CD14-positive monocyte (primary cell): Measurements from ENCODE around the gene TNIP2. TPM values are rescaled to one million over a fixed set of nuclear protein-coding genes. Genes with fewer than 3 reads are reported as not detected.

Source experiments
- DNase-seq, 3 donors: peaks; one replicate each; pipeline ENCODE4 v3.0.0-alpha.2; 2011 to 2022
- H2AFZ ChIP-seq: 2 replicates; pipeline ENCODE4 v1.6.0; 2012; ENCODE audit warnings: mild to moderate bottlenecking, low read depth, low read length, inconsistent platforms; ENCODE audit not compliant: insufficient read depth, poor library complexity, severe bottlenecking
- H3K27ac ChIP-seq, 2 donors: 1 replicate in 1 of 2; 2 replicates in 1 of 2; pipeline ENCODE4 v1.5.1; 2012 to 2013; ENCODE audit warnings: low read length in 2 of 2, control low read depth in 1 of 2, inconsistent platforms in 1 of 2, low read depth in 1 of 2, mild to moderate bottlenecking in 1 of 2
- H3K27me3 ChIP-seq, 2 donors: one replicate each; pipeline versions ENCODE4 v1.6.0 to v1.6.1; 2011 to 2013; ENCODE audit warnings: low read length in 2 of 2; ENCODE audit not compliant: control insufficient read depth in 2 of 2, insufficient read depth in 2 of 2
- H3K36me3 ChIP-seq, 2 donors: replicated peaks in 1 of 2; 1 replicate in 1 of 2; 2 replicates in 1 of 2; pipeline versions ENCODE4 v1.5.1 to v1.6.1; 2012 to 2013; ENCODE audit warnings: low read length in 2 of 2, control low read depth in 1 of 2, inconsistent platforms in 1 of 2, mild to moderate bottlenecking in 1 of 2; ENCODE audit not compliant: insufficient read depth in 2 of 2, control insufficient read depth in 1 of 2
- H3K4me1 ChIP-seq, 2 donors: 1 replicate in 1 of 2; 2 replicates in 1 of 2; pipeline versions ENCODE4 v1.5.1 to v1.6.1; 2012 to 2013; ENCODE audit warnings: low read length in 2 of 2, control low read depth in 1 of 2, inconsistent platforms in 1 of 2, mild to moderate bottlenecking in 1 of 2, moderate library complexity in 1 of 2; ENCODE audit not compliant: insufficient read depth in 2 of 2, control insufficient read depth in 1 of 2
- H3K4me2 ChIP-seq: replicated peaks from 2 replicates; pipeline ENCODE3; 2012; ENCODE audit warnings: low read length, moderate library complexity, mild to moderate bottlenecking; ENCODE audit not compliant: poor library complexity, severe bottlenecking; ENCODE audit errors: extremely low read depth
- H3K4me3 ChIP-seq, 3 experiments: fragments of 200-600 bp in 1 of 3; sonication (generic) in 1 of 3; replicated peaks in 1 of 3; 1 replicate in 2 of 3; 2 replicates in 1 of 3; pipeline ENCODE4 v1.5.1; 2011 to 2013; ENCODE audit warnings: low read length in 3 of 3, mild to moderate bottlenecking in 3 of 3, control low read depth in 2 of 3, low read depth in 2 of 3, inconsistent platforms in 1 of 3, moderate library complexity in 1 of 3
- H3K79me2 ChIP-seq: 2 replicates; pipeline ENCODE4 v1.6.0; 2012; ENCODE audit warnings: mild to moderate bottlenecking, control low read depth, inconsistent platforms, low read length, moderate library complexity; ENCODE audit not compliant: insufficient read depth
- H3K9ac ChIP-seq: 2 replicates; pipeline ENCODE4 v1.6.0; 2017; ENCODE audit warnings: low read length, mild to moderate bottlenecking; ENCODE audit not compliant: insufficient read depth, poor library complexity, severe bottlenecking
- H3K9me3 ChIP-seq, 2 donors: replicated peaks in 1 of 2; 1 replicate in 1 of 2; 2 replicates in 1 of 2; pipeline versions ENCODE4 v1.5.1 to v1.6.1; 2012 to 2013; ENCODE audit warnings: low read length in 2 of 2, control low read depth in 1 of 2; ENCODE audit not compliant: control insufficient read depth in 1 of 2, insufficient read depth in 1 of 2
- H4K20me1 ChIP-seq: 2 replicates; pipeline ENCODE4 v1.6.0; 2012; ENCODE audit warnings: mild to moderate bottlenecking, low read length, control low read depth, moderate library complexity; ENCODE audit not compliant: insufficient read depth
- H3K27ac Mint-ChIP-seq, 7 donors: one replicate each; pipeline ENCODE4 v1.8.0; 2020; ENCODE audit warnings: mild to moderate bottlenecking in 7 of 7, mixed read lengths in 7 of 7, moderate library complexity in 6 of 7, inconsistent platforms in 2 of 7
- H3K27me3 Mint-ChIP-seq, 3 donors: one replicate each; pipeline ENCODE4 v1.8.0; 2021 to 2022; ENCODE audit warnings: low read depth in 3 of 3, mild to moderate bottlenecking in 3 of 3, mixed read lengths in 3 of 3, moderate library complexity in 3 of 3, inconsistent platforms in 1 of 3
- H3K36me3 Mint-ChIP-seq, 2 donors: one replicate each; pipeline ENCODE4 v1.8.0; 2020; ENCODE audit warnings: mixed read lengths in 2 of 2, inconsistent platforms in 1 of 2, mild to moderate bottlenecking in 1 of 2
- H3K4me1 Mint-ChIP-seq: one replicate; pipeline ENCODE4 v1.8.0; 2020; ENCODE audit warnings: mild to moderate bottlenecking, mixed read lengths
- H3K4me3 Mint-ChIP-seq, 2 donors: one replicate each; pipeline ENCODE4 v1.8.0; 2020; ENCODE audit warnings: mild to moderate bottlenecking in 2 of 2, mixed read lengths in 2 of 2, moderate library complexity in 1 of 2
- H3K9me3 Mint-ChIP-seq, 7 donors: one replicate each; pipeline ENCODE4 v1.8.0; 2020 to 2022; ENCODE audit warnings: mixed read lengths in 7 of 7, mild to moderate bottlenecking in 6 of 7, moderate library complexity in 6 of 7, inconsistent platforms in 2 of 7
- CTCF ChIP-seq: fragments of 200-600 bp; IDR thresholded peaks from one replicate; pipeline ENCODE4 v1.8.0; 2022; ENCODE audit warnings: antibody characterized with exemption, mild to moderate bottlenecking
- WGBS: methylation state at CpG from one replicate; pipeline ENCODE4 v1.1.5; 2013; ENCODE audit warnings: missing lambda C conversion rate; ENCODE audit not compliant: insufficient coverage; 5-methylcytosine and 5-hydroxymethylcytosine counted together
- intact Hi-C, 2 donors: fragments of 100-400 bp; cut with micrococcal nuclease; formaldehyde crosslinking; loops; one replicate each; pipeline versions ENCODE4 v1.15.0 to v1.15.1; 2023
- polyA plus RNA-seq, 3 donors: library from polyadenylated mRNA; depleted of rRNA in 1 of 3; unstranded in 2 of 3; stranded (reverse) in 1 of 3; fragments of 300-500 nt in 2 of 3; fragments of >200 nt in 1 of 3; fragmentation: Illumina TruSeq in 2 of 3; gene quantifications; 1 replicate in 2 of 3; 2 replicates in 1 of 3; pipeline ENCODE4 v1.2.3, GENCODE V29; 2012 to 2021

The TNIP2 gene
- polyA plus RNA-seq, 3 donors, result 27.6 to 75.7 (median 28.2) TPM

GRCh38 chr4:2732526-2732925 is 23.6 kb downstream of the TNIP2 start:
- no peak overlapping the region for H3K4me3 Mint-ChIP-seq
- Histone ChIP-seq H3K4me3 (no peak overlapping the region), H2AFZ (no peak overlapping the region), H3K27ac (no peak overlapping the region), H3K79me2 (no peaks in the 10 kb centered on the region), H3K36me3 (peaks cover 36 to 48% of the 10 kb centered on the region in 2 donors), H3K4me2 (no peak overlapping the region), H3K9me3 (no peaks in the 10 kb centered on the region), H3K4me1 (peaks cover 0 to 15% of the 10 kb centered on the region in 2 donors), H4K20me1 (peaks cover 18% of the 10 kb centered on the region), H3K27me3 (no peaks in the 10 kb centered on the region), H3K9ac (no peak overlapping the region)
- no peaks in the 10 kb centered on the region for H3K27me3 Mint-ChIP-seq
- no peak overlapping the region for H3K27ac Mint-ChIP-seq
- H3K4me1 Mint-ChIP-seq, result peaks cover 19% of the 10 kb centered on the region
- WGBS, result 100% methylated on average over 3 of the region's 6 CpGs
- H3K36me3 Mint-ChIP-seq, result peaks cover 33 to 58% of the 10 kb centered on the region in 2 donors
- H3K9me3 Mint-ChIP-seq, result peaks cover 2 to 15% (median 9%) of the 10 kb centered on the region in 7 donors
- intact Hi-C loops, result no loop called here
- TF ChIP-seq CTCF, result no peak
- DNase-seq, result no peak

- no peak overlapping the region for H3K4me3 ChIP-seq
- peaks cover 19% of the 10 kb centered on the region for H3K4me1 Mint-ChIP-seq
- no peak overlapping the region for H3K9ac ChIP-seq
- H3K36me3 Mint-ChIP-seq, result peaks cover 35 to 61% of the 10 kb centered on the region in 2 donors
- H3K27ac Mint-ChIP-seq, result peak overlapping the region in 1 of 7 donors; percentile 9
- no peak overlapping the region for H3K4me2 ChIP-seq
- peaks cover 18% of the 10 kb centered on the region for H4K20me1 ChIP-seq
- H3K36me3 ChIP-seq, result peaks cover 36 to 55% of the 10 kb centered on the region in 2 donors
- no peak for TF ChIP-seq CTCF
- peaks cover 0 to 15% of the 10 kb centered on the region in 2 donors for H3K4me1 ChIP-seq
- H3K79me2 ChIP-seq, result no peaks in the 10 kb centered on the region
- intact Hi-C loops, result no loop called here
- no peaks in the 10 kb centered on the region for H3K27me3 Mint-ChIP-seq
- no peak for DNase-seq
- no peak overlapping the region for H3K27ac ChIP-seq
- H3K9me3 Mint-ChIP-seq, result peaks cover 2 to 15% (median 9%) of the 10 kb centered on the region in 7 donors
- 91% methylated on average over 28 of the region's 28 CpGs for WGBS
- H3K27me3 ChIP-seq, result no peaks in the 10 kb centered on the region
- H2AFZ ChIP-seq, result no peak overlapping the region
- no peaks in the 10 kb centered on the region for H3K9me3 ChIP-seq
- no peak overlapping the region for H3K4me3 Mint-ChIP-seq
Measured at GRCh38 chr4:2731907-2732317, 24.2 kb downstream of the TNIP2 start.
